HEK293 (cell line): Measurements from ENCODE around the gene SMPX.

Experiments
- CTCF ChIA-PET: fragments of 350-600 bp; formaldehyde crosslinking; extraction: SDS; loops from one replicate; lab custom pipeline; 2021; ENCODE audit warnings: antibody characterized with exemption; lab: Yijun Ruan, JAX
- POLR2A ChIA-PET: fragments of 300-600 bp; formaldehyde crosslinking; extraction: SDS; loops from one replicate; lab custom pipeline; 2020; ENCODE audit warnings: antibody characterized with exemption, inconsistent platforms; lab: Yijun Ruan, JAX
- H3K27ac ChIP-seq: fragments of 200-500 bp; sonication (Bioruptor generic); 2 replicates; pipeline ENCODE4 v1.5.1; 2014; ENCODE audit warnings: low read depth, low read length, control low read depth, inconsistent platforms; ENCODE audit errors: extremely low read depth
- H3K36me3 ChIP-seq, 2 experiments: fragments of 200-500 bp in 1 of 2; sonication (Bioruptor generic) in 1 of 2; 1 replicate in 1 of 2; 2 replicates in 1 of 2; pipeline ENCODE4 v1.5.1; 2014 to 2017; ENCODE audit warnings: inconsistent platforms in 2 of 2, low read length in 2 of 2; ENCODE audit not compliant: control insufficient read depth in 2 of 2, insufficient read depth in 1 of 2
- H3K4me1 ChIP-seq: fragments of 200-500 bp; sonication (Bioruptor generic); 2 replicates; pipeline ENCODE4 v1.5.1; 2014; ENCODE audit warnings: mild to moderate bottlenecking, low read length, inconsistent platforms; ENCODE audit not compliant: control insufficient read depth, insufficient read depth
- H3K4me3 ChIP-seq: 2 replicates; pipeline ENCODE4 v1.5.1; 2011; ENCODE audit warnings: low read depth, mild to moderate bottlenecking, control low read depth, low read length, moderate library complexity
- H3K9me3 ChIP-seq: fragments of 200-500 bp; sonication (Bioruptor generic); 2 replicates; pipeline ENCODE4 v1.5.1; 2014; ENCODE audit warnings: low read depth, low read length, inconsistent platforms; ENCODE audit not compliant: control insufficient read depth, insufficient read depth
- GLI2 ChIP-seq: fragments of 450-650 bp; formaldehyde crosslinking; IDR thresholded peaks from 2 replicates; pipeline ENCODE4; 2017; ENCODE audit warnings: missing biosample characterization, missing genetic modification characterization, low read depth, borderline replicate concordance
- GLI4 ChIP-seq: fragments of 450-650 bp; formaldehyde crosslinking; IDR thresholded peaks from 2 replicates; pipeline ENCODE4 v1.5.1; 2016; ENCODE audit warnings: missing biosample characterization, missing genetic modification characterization
- GLIS1 ChIP-seq: fragments of 450-650 bp; formaldehyde crosslinking; IDR thresholded peaks from 2 replicates; pipeline ENCODE4 v1.5.1; 2016; ENCODE audit warnings: missing biosample characterization, missing genetic modification characterization
- IKZF3 ChIP-seq: fragments of 450-650 bp; IDR thresholded peaks from 2 replicates; pipeline ENCODE4 v1.5.0; 2018; ENCODE audit warnings: missing biosample characterization, mild to moderate bottlenecking, missing genetic modification characterization, moderate library complexity
- KLF7 ChIP-seq: fragments of 450-650 bp; formaldehyde crosslinking; IDR thresholded peaks from 2 replicates; pipeline ENCODE4 v1.5.1; 2016; ENCODE audit warnings: missing biosample characterization, missing genetic modification characterization, borderline replicate concordance
- KLF8 ChIP-seq: fragments of 450-650 bp; formaldehyde crosslinking; IDR thresholded peaks from 2 replicates; pipeline ENCODE4 v1.5.1; 2016; ENCODE audit warnings: missing biosample characterization, missing genetic modification characterization
- MZF1 ChIP-seq: fragments of 450-650 bp; formaldehyde crosslinking; IDR thresholded peaks from 2 replicates; pipeline ENCODE4 v1.5.1; 2017; ENCODE audit warnings: missing biosample characterization, missing genetic modification characterization, borderline replicate concordance
- TRIM28 ChIP-seq: IDR thresholded peaks from 2 replicates; pipeline ENCODE4 v1.6.1; 2011; ENCODE audit warnings: low read length, control low read depth, borderline replicate concordance
- TSHZ1 ChIP-seq: fragments of 450-650 bp; formaldehyde crosslinking; IDR thresholded peaks from 2 replicates; pipeline ENCODE4 v1.5.1; 2016; ENCODE audit warnings: missing biosample characterization, missing genetic modification characterization, borderline replicate concordance
- WT1 ChIP-seq: fragments of 450-650 bp; formaldehyde crosslinking; IDR thresholded peaks from 2 replicates; pipeline ENCODE4 v1.5.1; 2016; ENCODE audit warnings: missing biosample characterization, missing genetic modification characterization
- ZBTB17 ChIP-seq: fragments of 450-650 bp; formaldehyde crosslinking; IDR thresholded peaks from 2 replicates; pipeline ENCODE4 v1.5.1; 2016; ENCODE audit warnings: missing biosample characterization, missing genetic modification characterization
- ZNF10 ChIP-seq: fragments of 450-650 bp; formaldehyde crosslinking; IDR thresholded peaks from 2 replicates; pipeline ENCODE4 v1.5.1; 2017; ENCODE audit warnings: missing biosample characterization, missing genetic modification characterization
- ZNF121 ChIP-seq: fragments of 450-650 bp; formaldehyde crosslinking; IDR thresholded peaks from 2 replicates; pipeline ENCODE4 v1.5.1; 2016; ENCODE audit warnings: missing biosample characterization, missing genetic modification characterization
- ZNF2 ChIP-seq: fragments of 450-650 bp; formaldehyde crosslinking; IDR thresholded peaks from 2 replicates; pipeline ENCODE4 v1.5.1; 2016; ENCODE audit warnings: missing biosample characterization, missing genetic modification characterization
- ZNF221 ChIP-seq: fragments of 450-650 bp; formaldehyde crosslinking; IDR thresholded peaks from 2 replicates; pipeline ENCODE4 v1.5.1; 2017; ENCODE audit warnings: missing biosample characterization, missing genetic modification characterization, borderline replicate concordance
- ZNF266 ChIP-seq: fragments of 450-650 bp; formaldehyde crosslinking; IDR thresholded peaks from 2 replicates; pipeline ENCODE4 v1.5.1; 2016; ENCODE audit warnings: missing biosample characterization, missing genetic modification characterization, low read depth
- ZNF280D ChIP-seq: fragments of 450-650 bp; formaldehyde crosslinking; IDR thresholded peaks from 2 replicates; pipeline ENCODE4 v1.5.1; 2016; ENCODE audit warnings: missing biosample characterization, missing genetic modification characterization
- ZNF350 ChIP-seq: fragments of 450-650 bp; formaldehyde crosslinking; IDR thresholded peaks from 2 replicates; pipeline ENCODE4 v1.5.0; 2017; ENCODE audit warnings: missing biosample characterization, mild to moderate bottlenecking, missing genetic modification characterization
- ZNF354C ChIP-seq: fragments of 450-650 bp; formaldehyde crosslinking; IDR thresholded peaks from 2 replicates; pipeline ENCODE4 v1.5.1; 2016; ENCODE audit warnings: missing biosample characterization, missing genetic modification characterization, low read depth, borderline replicate concordance
- ZNF37A ChIP-seq: fragments of 450-650 bp; IDR thresholded peaks from 2 replicates; pipeline ENCODE4 v1.5.1; 2018; ENCODE audit warnings: missing biosample characterization, missing genetic modification characterization
- ZNF514 ChIP-seq: fragments of 450-650 bp; formaldehyde crosslinking; IDR thresholded peaks from 2 replicates; pipeline ENCODE4 v1.5.1; 2016; ENCODE audit warnings: missing biosample characterization, missing genetic modification characterization
- ZNF560 ChIP-seq: fragments of 450-650 bp; formaldehyde crosslinking; IDR thresholded peaks from 2 replicates; pipeline ENCODE4 v1.5.1; 2017; ENCODE audit warnings: missing biosample characterization, missing genetic modification characterization, borderline replicate concordance
- ZNF580 ChIP-seq: fragments of 450-650 bp; formaldehyde crosslinking; IDR thresholded peaks from 2 replicates; pipeline ENCODE4 v1.5.1; 2016; ENCODE audit warnings: missing biosample characterization, missing genetic modification characterization
- ZNF596 ChIP-seq: fragments of 450-650 bp; IDR thresholded peaks from 2 replicates; pipeline ENCODE4 v1.5.0; 2018; ENCODE audit warnings: missing biosample characterization, mild to moderate bottlenecking, missing genetic modification characterization, moderate library complexity
- ZNF626 ChIP-seq: fragments of 450-650 bp; sonication (Bioruptor Pico); formaldehyde crosslinking; IDR thresholded peaks from 2 replicates; pipeline ENCODE4 v1.5.1; 2018; ENCODE audit warnings: missing biosample characterization, missing genetic modification characterization, inconsistent platforms
- ZNF658 ChIP-seq: fragments of 450-650 bp; formaldehyde crosslinking; IDR thresholded peaks from 2 replicates; pipeline ENCODE4; 2016; ENCODE audit warnings: missing biosample characterization, missing genetic modification characterization
- ZNF670 ChIP-seq: fragments of 450-650 bp; formaldehyde crosslinking; IDR thresholded peaks from 2 replicates; pipeline ENCODE4 v1.5.1; 2016; ENCODE audit warnings: missing biosample characterization, missing genetic modification characterization, low read depth
- ZNF692 ChIP-seq: fragments of 450-650 bp; formaldehyde crosslinking; IDR thresholded peaks from 2 replicates; pipeline ENCODE4 v1.5.1; 2016; ENCODE audit warnings: missing biosample characterization, missing genetic modification characterization
- ZNF707 ChIP-seq: fragments of 450-650 bp; formaldehyde crosslinking; IDR thresholded peaks from 2 replicates; pipeline ENCODE4 v1.5.1; 2016; ENCODE audit warnings: missing biosample characterization, missing genetic modification characterization
- ZNF747 ChIP-seq: fragments of 450-650 bp; formaldehyde crosslinking; IDR thresholded peaks from 2 replicates; pipeline ENCODE4 v1.5.1; 2016; ENCODE audit warnings: missing biosample characterization, missing genetic modification characterization
- ZSCAN30 ChIP-seq: fragments of 450-650 bp; IDR thresholded peaks from 2 replicates; pipeline ENCODE4 v1.5.1; 2018; ENCODE audit warnings: missing biosample characterization, mild to moderate bottlenecking, missing genetic modification characterization, moderate library complexity

SMPX gene

GRCh38 chrX:21770631-21771321, 12.9 kb upstream of the SMPX start (continued):
- peak; percentile 64; the same call in 1 of the 2 replicates for TF ChIP-seq ZNF692 (tag by site-specific recombination)
- no peak for TF ChIP-seq IKZF3
- 0 out of 2 replicates have a peak, but pooled peaks have one; percentile 16 for TF ChIP-seq ZNF2 (tag by site-specific recombination)
- TF ChIP-seq ZNF707 (tag by site-specific recombination), result no peak
- 0 out of 2 replicates have a peak, but pooled peaks have one; percentile 40 for TF ChIP-seq GLI4
- TF ChIP-seq ZBTB17, result peak; percentile 44; the same call in 1 of the 2 replicates
- no peak for TF ChIP-seq ZNF747 (tag by site-specific recombination)
- no peak for TF ChIP-seq ZNF37A
- TF ChIP-seq GLI2 (tag by site-specific recombination), result no peak
- TF ChIP-seq ZNF266 (tag by site-specific recombination), result no peak
- TF ChIP-seq WT1 (tag by site-specific recombination), result no peak
- TF ChIP-seq TSHZ1 (tag by site-specific recombination), result no peak
- no peak for TF ChIP-seq ZNF626 (tag by site-specific recombination)
- TF ChIP-seq ZNF560 (tag by site-specific recombination), result no peak
- no peak for TF ChIP-seq ZSCAN30 (tag by site-specific recombination)
- peak; percentile 22; the same call in 1 of the 2 replicates for TF ChIP-seq KLF8 (tag by site-specific recombination)
- peak; percentile 56; the same call in 1 of the 2 replicates for TF ChIP-seq TRIM28
- no peak for TF ChIP-seq ZNF580 (tag by site-specific recombination)
- TF ChIP-seq ZNF658, result no peak
- TF ChIP-seq ZNF221 (tag by site-specific recombination), result no peak

- H3K27ac ChIP-seq, result no peak overlapping the region
- H3K9me3 ChIP-seq, result no peaks in the 10 kb centered on the region
- ChIA-PET POLR2A (no interaction called here), CTCF (interaction anchor here (0.7 to 3.3 kb wide), 3 partner anchors 8 to 285 kb away, joined by 3 to 10 read pairs (median 3); partner anchors contain the start of gene SMPX)
- no peaks in the 10 kb centered on the region for H3K36me3 ChIP-seq
- no peak overlapping the region for H3K4me3 ChIP-seq
- 0 out of 2 replicates have a peak, but pooled peaks cover 2% of the 10 kb centered on the region for H3K4me1 ChIP-seq
- TF ChIP-seq ZNF514 (tag by site-specific recombination) (no peak), ZNF670 (tag by site-specific recombination) (no peak), ZNF121 (tag by site-specific recombination) (no peak), KLF7 (no peak), MZF1 (tag by site-specific recombination) (no peak), ZNF10 (tag by site-specific recombination) (no peak), ZNF596 (tag by site-specific recombination) (no peak), GLIS1 (tag by site-specific recombination) (no peak), ZNF350 (tag by site-specific recombination) (no peak), ZNF280D (no peak), ZNF354C (tag by site-specific recombination) (no peak)
Measured at GRCh38 chrX:21766101-21766500, 8.2 kb upstream of the SMPX start.
